Mucosa of stomach (tissue), 1 donor: ENCODE measurements around the gene MRAP2.

Experiments used
- H3K27me3 ChIP-seq: one replicate; pipeline ENCODE4 v1.7.0; 2013; ENCODE audit warnings: mild to moderate bottlenecking, low read length; ENCODE audit not compliant: control insufficient read depth, insufficient read depth
- H3K36me3 ChIP-seq: one replicate; pipeline ENCODE4 v1.7.0; 2013; ENCODE audit warnings: low read length; ENCODE audit not compliant: control insufficient read depth, insufficient read depth
- H3K4me1 ChIP-seq: one replicate; pipeline ENCODE4 v1.7.0; 2013; ENCODE audit warnings: mild to moderate bottlenecking, low read length; ENCODE audit not compliant: control insufficient read depth, insufficient read depth
- H3K4me3 ChIP-seq: one replicate; pipeline ENCODE4 v1.7.0; 2013; ENCODE audit warnings: low read length
- H3K9ac ChIP-seq: one replicate; pipeline ENCODE4 v1.7.0; 2013; ENCODE audit warnings: mild to moderate bottlenecking, low read length, moderate library complexity
- H3K9me3 ChIP-seq: one replicate; pipeline ENCODE4 v1.7.0; 2013; ENCODE audit warnings: mild to moderate bottlenecking, low read length, moderate library complexity; ENCODE audit not compliant: control insufficient read depth
- donor health status: Pancreatic carcinoma.

MRAP2 gene

GRCh38 chr6:84033523-84034451 is at the start of gene MRAP2:
TSS of gene MRAP2 (plus strand) at chr6:84033772. CDS start at chr6:84055319, 21,547 bp downstream.
- peak within 1 kb of the TSS; percentile 84 for H3K9ac ChIP-seq
- no peaks in the 10 kb centered on the region for H3K27me3 ChIP-seq

GRCh38 chr6:83984411-83984810 is 49.2 kb upstream of the MRAP2 start:
- H3K36me3 ChIP-seq = no peaks in the 10 kb centered on the region
- H3K4me1 ChIP-seq = no peaks in the 10 kb centered on the region
- H3K9ac ChIP-seq = no peak overlapping the region
- H3K9me3 ChIP-seq = no peaks in the 10 kb centered on the region
- H3K4me3 ChIP-seq = no peak overlapping the region
- H3K27me3 ChIP-seq = no peaks in the 10 kb centered on the region

More at GRCh38 chr6:84033523-84034451, at the start of gene MRAP2:
- Histone ChIP-seq H3K4me3 (peak within 1 kb of the TSS; percentile 56), H3K4me1 (peaks cover 11% of the 10 kb centered on the region), H3K9me3 (no peaks in the 10 kb centered on the region), H3K36me3 (no peaks in the 10 kb centered on the region)

GRCh38 chr6:83985308-83985713 is 48.3 kb upstream of the MRAP2 start:
- no peaks in the 10 kb centered on the region for H3K4me1 ChIP-seq
- H3K27me3 ChIP-seq = no peaks in the 10 kb centered on the region
- H3K9ac ChIP-seq = no peak overlapping the region
- H3K4me3 ChIP-seq = no peak overlapping the region
- no peaks in the 10 kb centered on the region for H3K36me3 ChIP-seq
- H3K9me3 ChIP-seq = no peaks in the 10 kb centered on the region

GRCh38 chr6:83985715-83986114 is 47.9 kb upstream of the MRAP2 start:
- Histone ChIP-seq H3K27me3 (no peaks in the 10 kb centered on the region), H3K9ac (no peak overlapping the region), H3K9me3 (no peaks in the 10 kb centered on the region), H3K4me1 (no peaks in the 10 kb centered on the region), H3K4me3 (no peak overlapping the region), H3K36me3 (no peaks in the 10 kb centered on the region)

- Histone ChIP-seq H3K4me1 (no peaks in the 10 kb centered on the region), H3K9me3 (no peaks in the 10 kb centered on the region), H3K9ac (no peak overlapping the region), H3K27me3 (no peaks in the 10 kb centered on the region), H3K4me3 (no peak overlapping the region), H3K36me3 (no peaks in the 10 kb centered on the region)
Measured at GRCh38 chr6:83998021-83998584, 35.5 kb upstream of the MRAP2 start.

GRCh38 chr6:84001119-84001518 is 32.5 kb upstream of the MRAP2 start:
- no peaks in the 10 kb centered on the region for H3K36me3 ChIP-seq
- H3K27me3 ChIP-seq = no peaks in the 10 kb centered on the region
- H3K4me3 ChIP-seq = no peak overlapping the region
- H3K9me3 ChIP-seq = no peaks in the 10 kb centered on the region
- no peak overlapping the region for H3K9ac ChIP-seq
- H3K4me1 ChIP-seq = no peaks in the 10 kb centered on the region

GRCh38 chr6:84002226-84002625 is 31.3 kb upstream of the MRAP2 start:
- no peak overlapping the region for H3K4me3 ChIP-seq
- H3K27me3 ChIP-seq = no peaks in the 10 kb centered on the region
- H3K9me3 ChIP-seq = no peaks in the 10 kb centered on the region
- H3K36me3 ChIP-seq = no peaks in the 10 kb centered on the region
- no peaks in the 10 kb centered on the region for H3K4me1 ChIP-seq
- H3K9ac ChIP-seq = no peak overlapping the region

- Histone ChIP-seq H3K27me3 (no peaks in the 10 kb centered on the region), H3K4me3 (no peak overlapping the region), H3K36me3 (no peaks in the 10 kb centered on the region), H3K9ac (no peak overlapping the region), H3K4me1 (no peaks in the 10 kb centered on the region), H3K9me3 (no peaks in the 10 kb centered on the region)
Measured at GRCh38 chr6:84003131-84003530, 30.4 kb upstream of the MRAP2 start.

GRCh38 chr6:84003654-84004053 is 29.9 kb upstream of the MRAP2 start:
- no peaks in the 10 kb centered on the region for H3K36me3 ChIP-seq
- no peaks in the 10 kb centered on the region for H3K9me3 ChIP-seq
- H3K4me3 ChIP-seq = no peak overlapping the region
- H3K27me3 ChIP-seq = no peaks in the 10 kb centered on the region
- no peaks in the 10 kb centered on the region for H3K4me1 ChIP-seq
- no peak overlapping the region for H3K9ac ChIP-seq

- Histone ChIP-seq H3K4me1 (no peaks in the 10 kb centered on the region), H3K9ac (no peak overlapping the region), H3K9me3 (no peaks in the 10 kb centered on the region), H3K36me3 (no peaks in the 10 kb centered on the region), H3K4me3 (no peak overlapping the region), H3K27me3 (no peaks in the 10 kb centered on the region)
Measured at GRCh38 chr6:84007871-84008270, 25.7 kb upstream of the MRAP2 start.

GRCh38 chr6:84013354-84013753 is 20.2 kb upstream of the MRAP2 start:
- Histone ChIP-seq H3K9me3 (no peaks in the 10 kb centered on the region), H3K27me3 (no peaks in the 10 kb centered on the region), H3K4me1 (peaks cover 14% of the 10 kb centered on the region), H3K4me3 (no peak overlapping the region), H3K36me3 (no peaks in the 10 kb centered on the region), H3K9ac (no peak overlapping the region)

- Histone ChIP-seq H3K9me3 (no peaks in the 10 kb centered on the region), H3K9ac (no peak overlapping the region), H3K4me3 (no peak overlapping the region)
Measured at GRCh38 chr6:84013931-84014330, 19.6 kb upstream of the MRAP2 start.

More at GRCh38 chr6:84013931-84014330, 19.6 kb upstream of the MRAP2 start:
- Histone ChIP-seq H3K36me3 (no peaks in the 10 kb centered on the region), H3K27me3 (no peaks in the 10 kb centered on the region), H3K4me1 (peaks cover 19% of the 10 kb centered on the region)
